BJ (cell line): ENCODE data around the gene MEIS1. TPM values are rescaled to one million over a fixed set of nuclear protein-coding genes. Genes with fewer than 3 reads are reported as not detected.
"Not testable (repeated sequence)": the region's sequence is repeated elsewhere in the genome, so short reads cannot be mapped to it uniquely, and the experiment has no call there.

Experiments used
- CTCF ChIA-PET: fragments of 350-600 bp; formaldehyde crosslinking; extraction: SDS; loops from one replicate; lab custom pipeline; 2021; ENCODE audit warnings: antibody characterized with exemption, inconsistent platforms; lab: Yijun Ruan, JAX
- POLR2A ChIA-PET: fragments of 300-600 bp; sonication (Branson Sonifier 250); formaldehyde crosslinking; extraction: SDS; loops from one replicate; lab custom pipeline; 2021; ENCODE audit warnings: antibody characterized with exemption; lab: Charles Lee
- DNase-seq: peaks from one replicate; pipeline ENCODE4 v3.0.0-alpha.2; 2011; ENCODE audit warnings: low read depth
- H3K27me3 ChIP-seq: 2 replicates; pipeline ENCODE4 v1.6.0; 2011; ENCODE audit warnings: low read length; ENCODE audit not compliant: control insufficient read depth, insufficient read depth
- H3K36me3 ChIP-seq: 2 replicates; pipeline ENCODE4 v1.5.1; 2011; ENCODE audit warnings: low read length; ENCODE audit not compliant: control insufficient read depth, insufficient read depth
- H3K4me3 ChIP-seq: 2 replicates; pipeline ENCODE4 v1.5.1; 2011; ENCODE audit warnings: low read depth, mild to moderate bottlenecking, control low read depth, low read length
- CTCF ChIP-seq: IDR thresholded peaks from 2 replicates; pipeline ENCODE4 v1.5.1; 2011; ENCODE audit warnings: low read depth, mild to moderate bottlenecking, control low read depth, inconsistent platforms, low read length, moderate library complexity; ENCODE audit not compliant: insufficient read depth
- polyA plus RNA-seq: library from polyadenylated mRNA; depleted of rRNA; stranded (reverse); fragments of >200 nt; gene quantifications from 2 replicates; pipeline ENCODE4 v1.2.3, GENCODE V29; 2011

The MEIS1 gene
- polyA plus RNA-seq, 1 experiment: 65.7 TPM

- peaks cover 13% of the 10 kb centered on the region for H3K36me3 ChIP-seq
- POLR2A ChIA-PET: no interaction called here
- H3K27me3 ChIP-seq: no peaks in the 10 kb centered on the region
- CTCF ChIA-PET: interaction anchor here (0.7 to 1.9 kb wide), 2 partner anchors 9 to 16 kb away, joined by 3 to 6 read pairs; no protein-coding TSS in a partner anchor
- no peak for TF ChIP-seq CTCF
- no peak for DNase-seq
- no peak overlapping the region for H3K4me3 ChIP-seq
These were observed 42.4 kb downstream of the MEIS1 start for GRCh38 chr2:66477135-66477842.

GRCh38 chr2:66478299-66478698, 43.4 kb downstream of the MEIS1 start:
- ChIA-PET CTCF (interaction anchor here (0.6 to 1.9 kb wide), 2 partner anchors 10 to 1718 kb away, joined by 3 to 6 read pairs; no protein-coding TSS in a partner anchor), POLR2A (no interaction called here)
- no peaks in the 10 kb centered on the region for H3K27me3 ChIP-seq
- TF ChIP-seq CTCF: no peak
- no peak overlapping the region for H3K4me3 ChIP-seq
- peaks cover 11% of the 10 kb centered on the region for H3K36me3 ChIP-seq
- DNase-seq: no peak

- Histone ChIP-seq H3K27me3 (no peaks in the 10 kb centered on the region), H3K4me3 (no peak overlapping the region), H3K36me3 (peaks cover 11% of the 10 kb centered on the region)
- ChIA-PET CTCF (interaction anchor here (0.6 kb wide), 1 partner anchor 1717 kb away, joined by 3 read pairs; no protein-coding TSS in a partner anchor), POLR2A (no interaction called here)
- TF ChIP-seq CTCF: no peak
- DNase-seq: no peak
These were observed 43.9 kb downstream of the MEIS1 start for GRCh38 chr2:66478731-66479316.

GRCh38 chr2:66481100-66481549, 46.2 kb downstream of the MEIS1 start:
- no peak overlapping the region for H3K4me3 ChIP-seq
- ChIA-PET POLR2A (interaction anchor here (0.9 kb wide), 1 partner anchor 1695 kb away, joined by 4 read pairs; no protein-coding TSS in a partner anchor), CTCF (interaction anchor here (1.6 kb wide), 1 partner anchor 11 kb away, joined by 4 read pairs; no protein-coding TSS in a partner anchor)
- peaks cover 7% of the 10 kb centered on the region; the same call in 1 of the 2 replicates for H3K36me3 ChIP-seq
- no peaks in the 10 kb centered on the region for H3K27me3 ChIP-seq
- no peak for DNase-seq
- no peak for TF ChIP-seq CTCF

- DNase-seq, H3K4me3 ChIP-seq, H3K36me3 ChIP-seq, H3K27me3 ChIP-seq, CTCF ChIA-PET, POLR2A ChIA-PET: not testable (repeated sequence)
These were observed 50.3 kb downstream of the MEIS1 start for GRCh38 chr2:66485252-66485651.
